GM23338 (cell line): Measurements from ENCODE around the gene TOX2.

Experiments
- CTCF ChIP-seq, 2 experiments: fragments of 200-600 bp in 1 of 2; sonication (generic) in 1 of 2; conservative IDR thresholded peaks; 2 replicates each; pipeline versions ENCODE4 v1.5.1 to v1.6.1; 2016 to 2017; ENCODE audit warnings: antibody characterized with exemption in 2 of 2, low read depth in 2 of 2, mild to moderate bottlenecking in 2 of 2, moderate library complexity in 1 of 2
- ETS1 ChIP-seq: IDR thresholded peaks from 2 replicates; pipeline ENCODE4 v1.6.1; 2016; ENCODE audit warnings: antibody characterized with exemption
- EZH2 ChIP-seq: fragments of 200-600 bp; sonication (generic); IDR thresholded peaks from one replicate; pipeline ENCODE4 v1.8.0; 2017; ENCODE audit warnings: antibody characterized with exemption, mild to moderate bottlenecking, low read depth; ENCODE audit not compliant: unreplicated experiment
- EZH2phosphoT487 ChIP-seq: fragments of 200-600 bp; sonication (generic); IDR thresholded peaks from one replicate; pipeline ENCODE4 v1.8.1; 2018; ENCODE audit warnings: antibody characterized with exemption; ENCODE audit not compliant: unreplicated experiment
- JUNB ChIP-seq: IDR thresholded peaks from one replicate; pipeline ENCODE4 v1.6.1; 2016; ENCODE audit warnings: antibody characterized with exemption; ENCODE audit not compliant: unreplicated experiment
- POLR2AphosphoS5 ChIP-seq: IDR thresholded peaks from 2 replicates; pipeline ENCODE4 v1.6.1; 2016; ENCODE audit warnings: antibody characterized with exemption, low read depth
- REST ChIP-seq: IDR thresholded peaks from one replicate; pipeline ENCODE4 v1.6.1; 2018; ENCODE audit warnings: antibody characterized with exemption; ENCODE audit not compliant: unreplicated experiment

- TF ChIP-seq POLR2AphosphoS5 (no peak), CTCF (conservative IDR thresholded peaks at IDR 0.05; ENCODE audit: low read depth in 2 of 2) (no peak), EZH2 (no peak), EZH2phosphoT487 (no peak), JUNB (no peak), REST (no peak), ETS1 (no peak)
These were observed 32.7 kb downstream of the TOX2 start for GRCh38 chr20:43947316-43947710.
